Mesenteric fat pad (tissue), 1 donor: ENCODE measurements around the gene SEC24C. TPM values are rescaled to one million over a fixed set of nuclear protein-coding genes. Genes with fewer than 3 reads are reported as not detected.
A peak's percentile ranks its signal among the peaks of the same experiment; 100 is the strongest.
"Not testable (repeated sequence)": the region's sequence is repeated elsewhere in the genome, so short reads cannot be mapped to it uniquely, and the experiment has no call there.

ENCODE experiments used
- DNase-seq: peaks from one replicate; pipeline ENCODE4 v3.0.0-alpha.2; 2020; ENCODE audit warnings: low spot score
- long read RNA-seq: library from polyadenylated mRNA; unstranded; transcript quantifications from one replicate; pipeline ENCODE4 v2.0.0, GENCODE V29; 2020
- total RNA-seq: library from RNA; stranded (reverse); fragmentation: NEBNext Ultra II Directional; extraction: Animal tissue kit (Norgen Biotek cat#: 25700); gene quantifications from one replicate; pipeline ENCODE4 v1.2.1, GENCODE V29; 2021
- donor health status: DM: yes; HTN: yes; CAD: no.

Gene SEC24C, protein sequence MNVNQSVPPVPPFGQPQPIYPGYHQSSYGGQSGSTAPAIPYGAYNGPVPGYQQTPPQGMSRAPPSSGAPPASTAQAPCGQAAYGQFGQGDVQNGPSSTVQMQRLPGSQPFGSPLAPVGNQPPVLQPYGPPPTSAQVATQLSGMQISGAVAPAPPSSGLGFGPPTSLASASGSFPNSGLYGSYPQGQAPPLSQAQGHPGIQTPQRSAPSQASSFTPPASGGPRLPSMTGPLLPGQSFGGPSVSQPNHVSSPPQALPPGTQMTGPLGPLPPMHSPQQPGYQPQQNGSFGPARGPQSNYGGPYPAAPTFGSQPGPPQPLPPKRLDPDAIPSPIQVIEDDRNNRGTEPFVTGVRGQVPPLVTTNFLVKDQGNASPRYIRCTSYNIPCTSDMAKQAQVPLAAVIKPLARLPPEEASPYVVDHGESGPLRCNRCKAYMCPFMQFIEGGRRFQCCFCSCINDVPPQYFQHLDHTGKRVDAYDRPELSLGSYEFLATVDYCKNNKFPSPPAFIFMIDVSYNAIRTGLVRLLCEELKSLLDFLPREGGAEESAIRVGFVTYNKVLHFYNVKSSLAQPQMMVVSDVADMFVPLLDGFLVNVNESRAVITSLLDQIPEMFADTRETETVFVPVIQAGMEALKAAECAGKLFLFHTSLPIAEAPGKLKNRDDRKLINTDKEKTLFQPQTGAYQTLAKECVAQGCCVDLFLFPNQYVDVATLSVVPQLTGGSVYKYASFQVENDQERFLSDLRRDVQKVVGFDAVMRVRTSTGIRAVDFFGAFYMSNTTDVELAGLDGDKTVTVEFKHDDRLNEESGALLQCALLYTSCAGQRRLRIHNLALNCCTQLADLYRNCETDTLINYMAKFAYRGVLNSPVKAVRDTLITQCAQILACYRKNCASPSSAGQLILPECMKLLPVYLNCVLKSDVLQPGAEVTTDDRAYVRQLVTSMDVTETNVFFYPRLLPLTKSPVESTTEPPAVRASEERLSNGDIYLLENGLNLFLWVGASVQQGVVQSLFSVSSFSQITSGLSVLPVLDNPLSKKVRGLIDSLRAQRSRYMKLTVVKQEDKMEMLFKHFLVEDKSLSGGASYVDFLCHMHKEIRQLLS
- 65.5 TPM for total RNA-seq
- long read RNA-seq, full-length matches to known transcripts = 1 of 38 reads
- long read RNA-seq, partial matches to known transcripts = 35 of 38 reads
- long read RNA-seq, other reads (novel, unspliced or antisense) = 2 of 38 reads

DNA sequence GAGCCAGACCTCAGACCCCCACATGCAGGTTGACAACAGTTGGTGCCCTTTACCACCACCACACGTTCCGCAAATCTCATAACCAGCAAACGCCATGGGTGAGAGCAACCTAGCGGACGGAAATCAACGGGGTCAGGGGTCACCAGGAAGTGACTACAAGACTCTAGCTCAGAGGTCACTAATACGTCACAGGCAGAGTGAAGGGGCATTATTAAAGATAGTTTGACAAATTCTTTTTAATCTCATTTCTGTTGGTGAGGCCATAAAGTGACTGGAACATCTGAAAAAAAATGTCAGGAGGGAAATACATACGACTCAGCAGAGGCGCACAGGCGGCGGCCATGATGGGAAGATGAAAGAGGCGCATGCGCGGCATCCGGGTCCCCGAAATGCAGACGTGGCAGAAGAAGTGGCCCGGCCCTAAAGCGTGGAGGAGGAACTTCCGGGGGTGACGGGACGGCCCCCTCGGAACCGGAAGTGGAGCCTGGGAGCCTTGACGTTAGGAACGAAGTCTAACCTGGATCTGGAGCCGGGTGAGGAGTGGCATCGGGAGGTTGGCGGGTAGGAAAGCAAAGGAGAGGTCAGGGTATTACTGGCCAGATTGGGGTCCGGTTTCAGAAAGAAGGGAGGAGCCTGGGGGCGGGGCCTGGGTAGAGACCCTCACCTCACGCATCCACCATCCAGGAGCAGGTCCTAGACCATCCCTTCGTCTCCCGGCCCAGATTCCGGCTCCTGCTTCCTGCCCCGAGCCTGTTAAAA, at the start of gene SEC24C:
Gene SEC24C, plus strand, starts transcription at position 468 of the 759 bp plus-strand sequence. CDS start 2,461 bp downstream, outside the sequence.
- peak; percentile 98 for DNase-seq

DNA sequence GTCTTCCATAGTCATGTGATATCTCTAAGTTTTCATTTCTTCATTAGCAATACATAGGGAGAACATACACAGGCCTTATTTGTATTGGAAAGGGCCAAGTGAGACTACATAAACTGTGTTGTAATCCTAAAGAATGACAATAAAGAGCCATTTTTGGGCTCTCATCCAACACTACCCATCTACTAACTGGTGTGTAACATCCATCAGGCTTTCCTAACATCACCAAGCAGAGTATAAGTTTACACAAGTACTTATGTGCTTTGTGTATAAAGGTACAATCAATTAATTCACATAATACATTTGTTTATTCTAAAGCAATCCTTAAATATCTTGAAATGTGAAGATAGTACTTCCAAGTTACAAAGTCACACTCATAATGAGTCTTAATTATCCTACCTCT, 48.9 kb upstream of the SEC24C start:
- DNase-seq = not testable (repeated sequence)

DNA sequence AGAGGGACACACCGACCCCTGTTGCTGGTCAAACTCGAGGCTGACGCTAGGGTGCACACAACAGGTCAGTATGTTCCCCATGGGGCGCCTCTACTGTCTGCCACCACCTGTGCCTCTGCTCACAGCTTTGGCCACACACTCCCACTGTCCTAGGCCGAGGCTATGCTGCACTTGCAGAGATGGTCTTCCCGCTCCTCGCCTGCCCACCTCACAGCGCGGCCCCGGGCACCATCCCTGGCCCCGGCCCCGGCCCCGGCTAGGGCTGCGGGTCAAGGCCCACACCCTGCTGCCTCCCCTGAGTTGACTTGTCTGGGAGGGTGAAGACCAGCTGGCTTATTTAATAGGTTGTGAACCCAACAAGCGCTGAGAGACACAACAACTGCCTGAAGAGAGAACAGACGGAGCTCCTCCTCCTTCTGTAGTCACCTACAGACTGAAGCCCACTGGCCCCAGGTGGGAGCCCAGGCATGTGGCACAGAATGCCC, 46.5 kb upstream of the SEC24C start, which contains the start of gene AGAP5:
Gene AGAP5, minus strand, starts transcription at position 435 of the 485 bp plus-strand sequence. Its CDS starts 354 bp downstream, at position 81.
- DNase-seq = not testable (repeated sequence)

DNA sequence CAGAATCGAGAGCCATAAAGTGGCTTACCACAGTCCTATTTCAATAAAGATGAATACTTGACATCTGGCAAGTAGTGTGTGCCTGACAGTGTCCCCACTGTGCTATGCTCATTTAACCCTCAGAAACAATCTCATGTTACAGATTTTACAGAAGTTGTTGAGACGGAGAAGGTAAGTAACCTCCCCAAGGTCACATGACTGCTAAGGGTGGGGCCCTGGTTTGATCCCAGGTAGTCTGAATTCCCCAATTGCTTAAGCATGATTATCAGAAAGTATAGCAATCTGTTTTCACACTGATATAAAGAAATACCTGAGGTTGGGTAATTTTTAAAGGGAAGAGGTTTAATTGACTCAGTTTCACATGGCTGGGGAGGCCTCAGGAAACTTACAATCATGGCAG, 45.4 kb upstream of the SEC24C start:
- DNase-seq = not testable (repeated sequence)

DNA sequence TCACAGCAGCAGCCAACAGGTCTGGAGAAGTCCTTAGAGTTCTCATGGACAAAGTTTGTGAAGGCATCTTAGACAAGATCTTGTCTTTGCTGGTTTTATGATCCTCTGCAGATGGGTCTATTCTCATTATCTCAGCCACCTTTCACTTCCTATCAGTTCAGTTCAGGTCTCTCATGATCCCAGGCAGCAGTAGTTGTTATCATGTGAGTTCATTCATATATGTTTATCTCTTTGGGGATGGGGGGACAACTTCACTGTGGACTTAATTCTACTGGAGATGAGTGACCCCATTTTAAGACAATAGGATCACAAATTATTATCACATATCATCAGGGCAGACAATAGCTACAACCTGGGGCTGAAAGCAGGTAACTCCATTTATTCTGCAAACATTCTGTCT, 40.2 kb upstream of the SEC24C start:
- not testable (repeated sequence) for DNase-seq

DNA sequence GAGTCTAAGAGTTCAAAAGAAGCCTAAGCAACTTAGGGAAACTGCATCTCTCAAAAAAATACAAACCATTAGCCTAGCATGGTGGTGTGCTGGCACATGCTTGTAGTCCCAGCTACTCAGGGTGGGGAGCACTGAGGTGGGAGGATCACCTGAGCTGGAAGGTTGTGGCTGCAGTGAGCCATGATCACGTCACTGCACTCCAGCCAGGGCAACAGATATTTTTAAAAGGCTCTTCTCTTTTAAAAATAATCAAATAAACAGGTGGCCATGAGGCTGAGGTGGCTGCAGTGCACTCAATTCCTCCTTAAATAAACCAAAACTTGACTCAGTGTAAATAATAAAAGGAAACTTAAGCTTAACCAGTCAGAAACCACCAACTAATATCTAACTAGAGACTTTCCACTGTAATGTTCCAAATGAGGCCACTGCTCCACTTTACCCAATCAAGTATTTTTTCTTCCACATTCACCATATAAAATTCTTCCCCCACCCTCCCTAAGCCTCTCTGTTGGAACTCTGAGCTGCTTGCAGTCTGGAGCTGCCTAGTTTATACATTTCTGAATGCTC, 38.6 kb upstream of the SEC24C start:
- DNase-seq = not testable (repeated sequence)

DNA sequence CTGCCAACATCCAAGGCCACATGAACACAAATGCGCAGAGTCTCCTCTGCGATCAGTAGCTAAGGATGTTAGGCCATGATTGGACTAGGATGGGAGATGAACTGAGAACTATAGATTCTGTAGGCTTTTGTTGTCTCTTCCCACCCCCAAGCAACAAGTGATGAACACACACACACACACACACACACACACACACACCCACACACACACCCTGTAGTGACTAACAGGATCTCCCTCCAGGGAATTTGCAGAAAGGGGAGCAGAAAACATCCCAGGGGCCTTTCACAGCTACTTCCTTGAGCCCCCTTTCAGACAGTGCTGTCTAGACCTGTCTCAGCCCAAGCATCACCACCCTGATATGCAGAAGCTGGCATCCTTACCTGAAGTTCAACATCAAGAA, 37.7 kb upstream of the SEC24C start:
- DNase-seq = not testable (repeated sequence)

DNA sequence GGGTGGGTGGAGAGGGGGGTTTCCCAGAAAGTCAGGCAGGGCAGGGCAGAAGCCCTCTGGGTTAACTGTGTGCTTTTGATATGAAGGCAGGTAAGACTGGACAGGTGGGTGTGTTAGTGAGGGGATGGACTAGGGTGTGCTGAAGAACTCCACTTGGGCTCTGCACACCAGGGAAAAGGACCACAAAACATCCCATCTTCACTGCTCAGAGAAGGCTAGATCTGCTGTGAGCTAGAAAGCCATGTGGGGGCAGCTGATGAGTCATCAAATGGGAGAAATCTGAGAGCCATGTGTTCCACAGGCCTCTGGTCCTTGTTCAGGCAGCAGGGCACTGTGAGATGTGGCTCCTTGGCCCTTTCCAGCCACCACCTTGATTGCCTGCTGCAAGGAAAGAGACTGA, 36.5 kb upstream of the SEC24C start:
- DNase-seq = not testable (repeated sequence)

DNA sequence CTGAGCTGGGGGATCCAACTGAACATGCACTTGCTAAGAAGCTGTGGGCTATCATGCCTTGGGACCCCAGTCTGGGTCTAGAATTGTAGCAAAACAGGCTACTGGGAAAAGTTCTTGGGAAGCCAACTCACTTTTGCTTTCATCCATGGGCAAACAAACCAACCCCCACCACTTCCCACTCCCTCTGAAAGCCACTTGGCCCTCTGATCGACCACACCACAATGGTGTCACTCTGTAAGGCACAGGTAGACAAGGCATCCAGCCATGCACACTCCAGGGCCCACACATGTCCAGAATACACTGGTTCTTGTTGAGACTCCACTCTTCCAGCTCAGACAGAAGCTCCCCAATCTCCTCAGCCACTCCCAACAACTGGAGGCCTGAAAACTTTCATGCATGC, 36.0 kb upstream of the SEC24C start:
- not testable (repeated sequence) for DNase-seq

DNA sequence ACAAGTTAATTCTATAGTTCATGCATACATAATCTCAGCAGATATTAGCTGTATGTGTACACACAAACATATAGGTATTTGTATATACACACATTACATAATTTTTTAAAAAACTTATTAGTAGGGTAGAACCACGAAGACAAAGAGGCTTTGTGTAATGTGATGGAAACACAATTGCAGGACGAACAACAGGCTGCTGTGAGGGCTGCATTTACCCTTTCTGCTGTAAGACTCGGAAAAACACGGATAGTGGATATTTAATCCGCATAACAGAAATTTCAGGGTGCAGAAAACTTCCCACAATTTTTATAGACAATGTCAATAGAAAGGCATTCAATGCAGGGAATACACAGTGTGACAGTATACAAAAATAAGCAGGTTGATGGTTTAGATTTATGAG, 32.5 kb upstream of the SEC24C start:
- not testable (repeated sequence) for DNase-seq

DNA sequence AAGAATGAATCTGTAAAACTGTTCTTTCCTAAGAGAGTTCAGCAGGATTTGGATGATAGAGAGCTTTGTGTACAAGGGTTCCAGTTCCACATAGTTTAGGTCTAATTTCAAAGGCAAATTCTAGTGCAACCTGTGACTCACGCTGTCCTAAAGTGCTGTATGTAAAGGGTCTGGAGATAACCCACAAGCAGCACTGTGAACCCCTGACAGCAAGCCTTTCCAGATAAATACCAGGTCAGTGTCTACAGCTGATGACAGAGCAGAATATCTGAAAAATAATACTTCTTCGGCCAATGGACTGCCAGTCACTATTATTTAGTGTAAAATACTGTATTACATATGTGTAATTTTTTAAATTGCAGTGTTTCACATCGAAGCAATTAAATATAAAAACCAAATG, 30.3 kb upstream of the SEC24C start:
- not testable (repeated sequence) for DNase-seq

DNA sequence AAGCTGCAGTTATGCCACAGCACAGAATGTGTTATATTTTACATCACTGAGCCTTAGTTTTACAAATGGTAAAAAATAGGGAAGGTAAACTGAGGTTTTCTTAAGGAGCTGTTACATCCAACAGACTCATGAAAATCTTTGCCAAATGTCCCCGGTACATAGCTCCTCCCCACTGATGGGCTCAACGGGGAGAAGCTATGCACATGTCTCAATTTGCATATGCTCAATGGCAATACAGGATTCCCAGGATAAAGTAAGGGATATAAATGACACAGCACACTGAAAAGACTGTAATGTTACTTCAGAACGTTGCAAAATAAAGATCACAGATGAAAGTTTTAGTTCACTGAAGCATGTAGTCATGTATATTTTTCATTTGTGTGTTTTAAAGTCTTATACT, 29.7 kb upstream of the SEC24C start:
- not testable (repeated sequence) for DNase-seq

DNA sequence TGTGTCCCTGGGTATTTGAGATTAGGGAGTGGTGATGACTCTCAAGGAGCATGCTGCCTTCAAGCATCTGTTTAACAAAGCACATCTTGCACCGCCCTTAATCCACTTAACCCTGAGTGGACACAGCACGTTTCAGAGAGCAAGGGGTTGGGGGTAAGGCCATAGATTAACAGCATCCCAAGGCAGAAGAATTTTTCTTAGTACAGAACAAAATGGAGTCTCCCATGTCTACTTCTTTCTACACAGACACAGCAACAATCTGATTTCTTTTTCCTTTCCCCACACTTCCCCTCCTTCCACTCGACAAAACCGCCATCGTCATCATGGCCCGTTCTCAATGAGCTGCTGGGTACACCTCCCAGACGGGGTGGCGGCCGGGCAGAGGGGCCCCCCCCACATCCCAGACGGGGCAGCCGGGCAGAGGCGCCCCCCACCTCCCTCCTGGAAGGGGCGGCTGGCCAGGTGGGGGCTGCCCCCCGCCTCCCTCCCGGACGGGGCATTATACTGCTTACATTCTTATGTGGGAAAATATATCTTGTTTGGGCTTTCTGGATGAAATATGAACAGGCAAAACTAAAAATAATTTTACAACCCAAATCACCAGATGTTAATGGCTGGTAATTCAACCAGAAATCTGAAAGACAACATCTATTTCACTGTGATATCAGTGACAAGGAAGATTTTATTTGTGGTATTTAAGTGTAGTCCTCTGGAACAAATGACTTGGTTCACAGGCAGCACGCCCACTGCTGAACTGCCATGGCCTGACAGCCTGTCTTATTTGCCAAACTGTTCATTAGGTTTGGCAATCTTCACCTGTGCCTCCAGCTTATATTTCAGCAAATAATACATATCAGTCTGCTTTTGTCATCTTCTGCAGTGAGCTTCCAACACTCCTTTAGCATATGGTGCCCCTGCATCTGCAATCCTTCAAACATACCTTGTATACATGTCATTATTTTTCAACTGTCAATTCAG, 28.7 kb upstream of the SEC24C start:
- DNase-seq = not testable (repeated sequence)

DNA sequence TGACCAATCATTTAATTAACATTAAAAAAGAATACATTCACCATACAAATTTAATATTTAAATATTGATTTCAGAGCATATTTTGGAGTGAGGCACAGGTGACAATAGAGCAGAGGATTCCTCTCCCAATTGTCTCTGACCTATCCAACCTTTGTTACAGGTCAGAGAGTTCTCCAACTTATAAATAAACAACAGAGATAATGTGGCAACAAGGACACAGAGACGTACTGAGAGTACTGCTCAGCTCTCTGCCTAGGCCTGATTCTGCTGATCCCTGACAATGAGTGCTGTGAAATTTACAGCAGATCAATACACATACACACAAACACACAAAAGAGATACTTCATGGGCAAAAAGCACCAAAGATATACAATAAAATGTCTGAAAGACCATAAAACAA, 27.9 kb upstream of the SEC24C start:
- no peak for DNase-seq

DNA sequence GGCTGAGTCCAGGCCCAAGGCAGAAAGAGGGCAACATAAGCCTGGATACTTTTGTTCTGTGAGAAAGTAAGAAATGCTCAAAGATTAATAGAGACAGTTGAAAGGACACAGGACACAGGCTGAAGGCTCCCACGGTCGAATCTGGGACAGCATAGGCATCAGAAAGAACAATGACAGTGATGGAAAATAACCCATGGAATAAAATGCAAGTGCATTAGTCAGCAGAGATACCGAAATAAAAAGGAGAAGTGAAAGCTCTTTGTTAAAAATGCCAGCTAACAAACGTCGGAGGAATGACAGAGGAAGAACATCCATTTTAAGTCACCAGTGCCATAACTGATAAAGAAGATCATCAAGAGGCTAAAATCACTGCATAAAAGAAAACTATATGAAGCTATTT, 26.6 kb upstream of the SEC24C start:
- no peak for DNase-seq

DNA sequence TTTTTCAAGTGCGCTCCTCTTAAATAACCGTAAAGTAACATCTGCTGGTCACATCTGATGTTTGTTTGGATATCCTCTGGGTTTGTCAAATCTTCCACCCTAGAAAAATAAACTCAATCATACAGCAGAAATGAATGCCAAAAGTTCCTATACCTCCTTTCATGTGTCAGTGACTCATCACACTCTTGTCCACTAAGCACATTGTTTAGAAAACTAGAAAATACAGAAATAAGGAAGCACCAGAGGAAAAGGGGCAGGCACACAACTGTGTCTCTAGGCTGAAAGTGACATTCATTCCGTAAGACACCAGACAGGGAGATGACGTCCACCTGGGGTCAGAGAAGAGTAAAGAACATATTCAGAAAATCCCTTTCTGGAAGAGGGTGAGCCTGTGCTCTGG, 23.6 kb upstream of the SEC24C start:
- not testable (repeated sequence) for DNase-seq

DNA sequence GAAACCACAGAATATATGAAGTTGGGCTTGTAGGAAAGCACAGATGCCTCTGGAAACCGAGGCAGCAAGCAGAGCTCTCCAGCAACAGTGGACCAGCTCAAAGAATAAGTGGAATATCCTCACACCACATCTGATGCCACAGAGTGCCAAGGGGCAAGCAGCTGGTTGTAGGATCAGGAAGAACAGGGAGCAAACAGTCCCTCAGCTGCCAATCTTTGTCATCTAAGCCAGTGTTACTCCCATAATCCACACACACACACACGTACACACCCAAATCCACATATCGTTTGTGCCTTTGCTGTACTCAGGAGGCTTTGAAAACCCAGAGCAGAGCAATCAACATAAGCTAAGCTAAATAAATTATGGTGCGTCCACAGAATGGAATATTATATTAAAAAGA, 20.7 kb upstream of the SEC24C start:
- DNase-seq = no peak

DNA sequence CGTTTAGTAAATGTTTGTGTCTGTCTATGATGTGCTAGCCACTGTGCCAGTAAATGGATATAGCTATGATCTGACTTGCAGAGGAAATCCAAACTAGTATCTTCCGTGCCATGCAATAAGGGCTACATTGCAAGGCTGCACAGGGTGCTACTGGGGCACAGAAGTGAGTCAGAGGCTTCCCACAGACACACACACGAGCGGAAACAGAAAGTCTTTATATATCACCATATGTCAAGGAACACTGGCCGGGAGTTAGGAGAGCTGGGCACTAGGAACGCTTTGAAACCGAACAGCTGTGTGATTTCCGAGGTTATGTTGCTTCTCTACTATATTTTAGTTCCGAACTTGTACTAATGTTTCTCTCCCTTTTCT, 14.4 kb upstream of the SEC24C start:
- not testable (repeated sequence) for DNase-seq
